Measurements from ENCODE around the gene RAMP2. TPM values are rescaled to one million over a fixed set of nuclear protein-coding genes. Genes with fewer than 3 reads are reported as not detected.

Gene RAMP2
- total RNA-seq, 2 donors from 2014 or later, result 3.5 to 8.4 TPM

DNA sequence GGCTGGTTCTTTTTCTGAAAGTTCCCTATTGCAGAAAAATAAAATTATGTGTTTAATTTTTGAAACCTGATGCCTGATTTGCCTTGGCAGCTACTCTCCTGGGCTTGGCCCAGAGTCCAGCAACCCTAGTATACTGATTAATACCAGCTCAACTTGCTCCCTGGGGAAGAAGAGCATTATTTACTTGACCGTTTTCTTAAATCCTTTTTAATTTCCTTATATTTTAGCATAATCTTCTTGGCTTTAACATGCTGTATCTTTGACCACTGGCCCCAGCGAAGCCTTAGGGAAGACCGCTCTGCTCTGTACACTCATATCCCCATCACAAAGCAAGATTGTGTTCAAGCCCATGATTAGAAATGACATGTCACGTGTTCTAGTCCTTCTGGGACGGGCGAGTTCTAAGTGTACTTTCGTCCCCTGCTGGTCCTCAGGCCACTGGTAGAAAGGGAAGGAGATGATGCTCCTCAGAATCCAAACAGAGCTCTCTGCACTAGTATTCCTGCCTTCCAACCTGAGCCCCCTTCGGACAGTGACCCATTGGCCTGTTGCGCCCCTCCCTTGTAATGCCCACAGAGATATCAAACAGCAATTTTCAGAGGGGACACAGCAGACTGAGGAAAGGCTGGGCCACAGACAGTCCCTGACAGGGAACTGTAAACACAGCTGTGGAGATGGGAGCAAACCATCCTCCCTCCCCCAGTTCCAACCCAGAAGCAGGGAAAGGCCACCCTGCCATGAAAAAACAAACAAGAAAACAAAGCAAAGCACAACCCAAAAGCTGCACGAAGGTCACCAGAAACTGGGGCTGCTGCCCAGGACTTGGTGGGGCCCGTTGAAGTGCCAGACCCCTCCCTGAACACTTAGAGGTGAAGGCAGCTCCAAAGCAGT, 11.9 kb upstream of the RAMP2 start:
- Histone ChIP-seq H3K9ac (ENCODE audit: low read depth in 2 of 2, low read length in 2 of 2) (no peak overlapping the region), H3K27ac (no peak overlapping the region)

DNA sequence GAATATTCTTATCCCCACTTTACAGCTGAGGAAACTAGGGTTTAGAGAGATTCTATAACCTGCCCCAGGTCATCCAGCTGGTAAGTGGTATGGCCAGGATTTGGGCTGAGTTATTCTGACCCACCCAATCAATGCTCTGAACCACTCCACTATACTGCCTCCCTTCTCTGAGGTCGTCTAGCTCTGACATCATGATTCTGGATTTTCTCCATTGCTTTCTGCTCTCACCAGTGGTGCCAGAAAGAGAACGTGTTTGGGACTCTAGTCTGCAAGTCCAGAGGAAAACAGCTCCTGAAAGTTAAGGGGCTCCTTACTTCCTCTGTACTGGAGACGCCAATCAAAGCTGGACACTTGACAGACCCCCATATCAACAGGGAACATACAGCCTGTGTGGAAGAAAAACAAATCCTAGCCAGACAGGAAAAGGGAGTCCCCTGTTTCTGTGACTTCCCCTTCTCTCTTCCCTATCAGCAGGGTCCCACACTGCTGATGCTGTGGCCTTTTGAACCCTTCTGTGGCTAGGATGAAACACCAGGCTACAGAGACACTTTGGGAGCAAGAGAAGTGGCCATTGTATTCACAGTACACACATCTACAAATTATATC, 10.2 kb upstream of the RAMP2 start:
- no peak overlapping the region for H3K9ac ChIP-seq (ENCODE audit: low read depth in 2 of 2, low read length in 2 of 2)
- H3K36me3 ChIP-seq, result no peaks in the 10 kb centered on the region
- no peaks in the 10 kb centered on the region for H3K9me3 ChIP-seq
- TF ChIP-seq CTCF (IDR thresholded peaks at IDR 0.05), result no peak
- H3K27ac ChIP-seq, result no peak overlapping the region
- intact Hi-C loops (cut with DNase I), result no loop called here
- no peak for DNase-seq
- H3K4me3 ChIP-seq, result no peak overlapping the region
- no peaks in the 10 kb centered on the region for H3K4me1 ChIP-seq
- H3K27me3 ChIP-seq, result no peaks in the 10 kb centered on the region

More for the DNA sequence above, 11.9 kb upstream of the RAMP2 start:
- Histone ChIP-seq H3K36me3 (no peaks in the 10 kb centered on the region), H3K4me1 (no peaks in the 10 kb centered on the region), H3K27me3 (no peaks in the 10 kb centered on the region), H3K4me3 (no peak overlapping the region), H3K9me3 (no peaks in the 10 kb centered on the region)
- intact Hi-C loops (cut with DNase I), result no loop called here
- TF ChIP-seq CTCF (IDR thresholded peaks at IDR 0.05), result no peak
- no peak for DNase-seq

DNA sequence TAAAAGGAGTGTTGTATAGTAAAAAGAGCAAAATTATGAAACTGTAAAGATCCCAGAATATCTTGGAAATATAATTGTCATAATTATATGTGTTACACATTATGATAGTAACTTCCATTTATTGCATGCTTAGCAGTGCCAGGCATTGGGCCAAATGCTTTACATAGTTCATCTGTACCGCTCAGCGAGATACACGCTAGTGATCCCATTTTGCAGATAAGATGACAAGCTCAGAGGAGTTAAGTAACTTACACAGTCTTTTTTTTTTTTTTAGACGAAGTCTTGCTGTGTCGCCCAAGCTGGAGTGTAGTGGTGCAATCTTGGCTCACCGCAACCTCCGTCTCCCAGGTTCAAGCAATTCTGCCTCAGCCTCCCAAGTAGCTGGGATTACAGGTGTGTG, 9.4 kb upstream of the RAMP2 start:
- no peak overlapping the region for H3K4me3 ChIP-seq
- H3K27ac ChIP-seq, result no peak overlapping the region
- no peak for TF ChIP-seq CTCF (IDR thresholded peaks at IDR 0.05)
- intact Hi-C loops (cut with DNase I), result no loop called here
- H3K4me1 ChIP-seq, result no peaks in the 10 kb centered on the region
- no peaks in the 10 kb centered on the region for H3K9me3 ChIP-seq
- H3K36me3 ChIP-seq, result no peaks in the 10 kb centered on the region
- H3K27me3 ChIP-seq, result no peaks in the 10 kb centered on the region
- H3K9ac ChIP-seq (ENCODE audit: low read depth in 2 of 2, low read length in 2 of 2), result peak overlapping the region in 1 of 2 donors; percentile 2
- DNase-seq, result no peak

DNA sequence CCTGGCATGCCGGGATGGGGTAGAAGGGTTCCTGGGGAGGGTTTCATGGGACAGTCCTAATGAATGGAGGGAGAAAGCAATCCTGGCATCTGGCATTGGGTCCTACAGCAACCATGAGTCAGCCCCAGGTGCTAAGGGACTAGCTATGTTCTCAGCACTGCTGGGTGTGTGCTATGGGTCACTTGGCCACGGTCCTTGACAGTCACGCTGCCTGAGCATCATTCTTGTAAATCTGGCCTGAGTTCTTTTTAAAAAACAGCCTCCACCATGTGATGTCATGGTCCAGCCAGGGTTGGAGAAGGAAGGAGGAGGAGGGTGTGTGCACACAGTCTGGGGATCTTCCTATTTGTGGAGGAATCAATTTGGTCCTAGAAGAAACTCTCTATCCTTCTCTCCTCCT, 6.2 kb upstream of the RAMP2 start:
- no peak for TF ChIP-seq CTCF (IDR thresholded peaks at IDR 0.05)
- H3K27me3 ChIP-seq, result no peaks in the 10 kb centered on the region
- H3K9me3 ChIP-seq, result no peaks in the 10 kb centered on the region
- no peaks in the 10 kb centered on the region for H3K4me1 ChIP-seq
- no peak overlapping the region for H3K27ac ChIP-seq
- H3K9ac ChIP-seq (ENCODE audit: low read depth in 2 of 2, low read length in 2 of 2), result no peak overlapping the region
- intact Hi-C loops (cut with DNase I), result no loop called here
- no peak for DNase-seq
- H3K4me3 ChIP-seq, result no peak overlapping the region
- H3K36me3 ChIP-seq, result no peaks in the 10 kb centered on the region

DNA sequence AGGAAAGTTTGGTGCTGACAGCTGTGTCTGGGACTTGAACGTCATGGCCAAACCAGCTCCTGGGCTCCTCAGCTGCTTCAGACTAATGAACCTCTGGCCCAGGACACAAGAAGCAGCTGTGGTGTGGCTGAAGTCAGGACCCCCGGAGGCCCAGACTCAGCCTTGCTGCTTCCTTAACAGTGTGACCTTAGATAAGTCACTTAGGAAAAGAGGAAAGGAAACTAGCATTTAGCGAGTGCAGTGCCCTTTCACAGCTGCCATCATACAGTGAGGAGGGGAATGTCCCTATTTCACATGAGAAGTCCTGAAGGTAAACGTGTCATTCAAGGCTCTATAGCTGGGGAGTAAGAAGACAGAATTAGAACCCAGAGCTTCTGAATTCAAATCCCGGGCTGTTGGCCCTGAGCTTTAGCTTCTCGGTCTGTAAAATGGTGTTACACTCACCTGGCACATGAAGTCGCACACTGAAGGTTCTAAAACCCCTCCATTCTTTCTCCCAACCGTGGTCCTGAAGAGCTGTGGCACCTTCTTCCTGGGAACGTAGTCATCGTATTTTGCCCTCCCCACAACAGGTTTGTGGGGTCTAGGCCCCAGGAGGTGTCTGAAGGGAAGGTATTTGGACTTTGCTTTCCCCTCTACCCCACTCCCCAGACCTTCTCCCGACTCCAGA, 910 bp upstream of the RAMP2 start:
- Histone ChIP-seq H3K4me1 (no peaks in the 10 kb centered on the region), H3K9ac (ENCODE audit: low read depth in 2 of 2, low read length in 2 of 2) (peak overlapping the region in 1 of 2 donors; percentile 66), H3K27me3 (peaks cover 18% of the 10 kb centered on the region), H3K27ac (no peak overlapping the region), H3K36me3 (no peaks in the 10 kb centered on the region), H3K9me3 (no peaks in the 10 kb centered on the region), H3K4me3 (no peak overlapping the region)
- intact Hi-C loops (cut with DNase I), result loop anchor here (5.0 kb wide), 1 partner anchor 38 kb away; no protein-coding TSS in a partner anchor
- TF ChIP-seq CTCF (IDR thresholded peaks at IDR 0.05), result no peak
- DNase-seq, result no peak

All from colonic mucosa (tissue), 4 donors.